HG02884 (cell line): ENCODE results near the gene NPR1.
"Not testable (repeated sequence)": the region's sequence is repeated elsewhere in the genome, so short reads cannot be mapped to it uniquely, and the experiment has no call there.

Experiments used
- ATAC-seq: cut with Tn5 transposase; IDR thresholded peaks from one replicate; pipeline ENCODE4 v1.9.1; 2021; ENCODE audit warnings: mild to moderate bottlenecking, moderate library complexity; ENCODE audit not compliant: unreplicated experiment

NPR1 gene

GRCh38 chr1:153723687-153724086 lies 45.2 kb downstream of the NPR1 start:
- no peak for ATAC-seq

GRCh38 chr1:153724634-153725033 lies 46.1 kb downstream of the NPR1 start:
- not testable (repeated sequence) for ATAC-seq

GRCh38 chr1:153727463-153728304 lies 49.2 kb downstream of the NPR1 start, which contains the start of gene INTS3:
TSS of gene INTS3 (plus strand) at chr1:153728050. CDS start at chr1:153728635, 585 bp downstream.
- peak; percentile 97 for ATAC-seq

GRCh38 chr1:153728305-153729066 lies 50.0 kb downstream of the NPR1 start:
- ATAC-seq: no peak

- no peak for ATAC-seq
Measured at GRCh38 chr1:153730468-153730988, 52.0 kb downstream of the NPR1 start.

GRCh38 chr1:153733970-153734369 lies 55.5 kb downstream of the NPR1 start:
- ATAC-seq: no peak

- no peak for ATAC-seq
Measured at GRCh38 chr1:153734396-153735089, 56.1 kb downstream of the NPR1 start.

- no peak for ATAC-seq
Measured at GRCh38 chr1:153735090-153735420, 56.6 kb downstream of the NPR1 start.

- no peak for ATAC-seq
Measured at GRCh38 chr1:153741986-153742385, 63.5 kb downstream of the NPR1 start.

GRCh38 chr1:153742411-153743142 lies 64.1 kb downstream of the NPR1 start:
- ATAC-seq: no peak
